ENCODE measurements around the gene EFCAB12.

EFCAB12 gene

DNA sequence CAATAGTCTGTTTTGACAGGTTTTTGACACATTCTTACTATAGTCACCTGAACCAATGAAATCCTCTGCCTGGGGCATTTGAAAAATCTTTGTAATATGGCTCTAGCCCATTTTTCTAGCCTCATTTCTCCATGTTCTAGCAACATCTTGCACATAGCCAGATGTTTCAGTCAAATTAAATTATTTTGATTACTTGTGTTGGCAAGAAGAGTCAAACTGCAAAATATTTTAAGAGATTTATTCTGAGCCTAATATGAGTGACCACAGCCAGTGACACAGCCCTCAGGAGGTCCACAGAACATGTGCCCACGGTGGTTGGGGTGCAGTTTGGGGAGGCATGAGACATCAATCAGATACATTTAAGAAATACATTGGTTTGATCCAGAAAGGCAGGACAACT is 18.5 kb upstream of the EFCAB12 start:
- TF ChIP-seq REST (IDR thresholded peaks at IDR 0.05; ENCODE audit: insufficient read depth in 1 of 2, low read depth in 2 of 2, low read length in 2 of 2): no peak
- no peak for TF ChIP-seq POLR2AphosphoS5 (IDR thresholded peaks at IDR 0.05; ENCODE audit: low read depth, low read length)
- TF ChIP-seq SIN3A (IDR thresholded peaks at IDR 0.05; ENCODE audit: borderline replicate concordance, insufficient read depth, low read length): no peak
- no peak for TF ChIP-seq TAF1 (IDR thresholded peaks at IDR 0.05; ENCODE audit: borderline replicate concordance, insufficient read depth, low read length)
- no peak for TF ChIP-seq FOXP2 (optimal IDR thresholded peaks at IDR 0.05; ENCODE audit: borderline replicate concordance, extremely low read depth, extremely low read length, insufficient read depth)

DNA sequence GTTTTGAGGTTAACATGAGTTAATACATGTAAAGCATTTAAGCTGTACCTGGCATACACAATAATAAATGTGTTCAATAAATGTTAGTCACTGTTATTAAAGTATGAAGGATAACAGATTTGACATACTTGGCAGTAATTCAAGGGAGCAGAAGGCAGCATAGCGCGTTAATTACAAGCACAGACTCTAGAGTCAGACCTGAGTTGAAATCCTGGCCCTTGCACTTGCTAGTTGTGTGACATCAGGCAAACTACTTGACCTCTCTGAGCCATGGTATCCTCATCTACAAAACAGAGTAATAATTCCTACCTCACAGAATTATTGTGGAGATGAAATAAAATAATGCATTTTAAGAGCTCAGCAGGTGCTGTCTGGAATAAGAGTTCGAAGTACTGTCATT is 17.0 kb upstream of the EFCAB12 start:
- TF ChIP-seq TAF1 (IDR thresholded peaks at IDR 0.05; ENCODE audit: borderline replicate concordance, insufficient read depth, low read length) (no peak), SIN3A (IDR thresholded peaks at IDR 0.05; ENCODE audit: borderline replicate concordance, insufficient read depth, low read length) (no peak), FOXP2 (optimal IDR thresholded peaks at IDR 0.05; ENCODE audit: borderline replicate concordance, extremely low read depth, extremely low read length, insufficient read depth) (no peak), POLR2AphosphoS5 (IDR thresholded peaks at IDR 0.05; ENCODE audit: low read depth, low read length) (no peak), REST (IDR thresholded peaks at IDR 0.05; ENCODE audit: insufficient read depth in 1 of 2, low read depth in 2 of 2, low read length in 2 of 2) (no peak)

GRCh38 chr3:129442947-129443346 is 14.5 kb upstream of the EFCAB12 start:
- TF ChIP-seq SIN3A (IDR thresholded peaks at IDR 0.05; ENCODE audit: borderline replicate concordance, insufficient read depth, low read length) (no peak), POLR2AphosphoS5 (IDR thresholded peaks at IDR 0.05; ENCODE audit: low read depth, low read length) (no peak), TAF1 (IDR thresholded peaks at IDR 0.05; ENCODE audit: borderline replicate concordance, insufficient read depth, low read length) (no peak), FOXP2 (optimal IDR thresholded peaks at IDR 0.05; ENCODE audit: borderline replicate concordance, extremely low read depth, extremely low read length, insufficient read depth) (no peak), REST (IDR thresholded peaks at IDR 0.05; ENCODE audit: insufficient read depth in 1 of 2, low read depth in 2 of 2, low read length in 2 of 2) (no peak)

DNA sequence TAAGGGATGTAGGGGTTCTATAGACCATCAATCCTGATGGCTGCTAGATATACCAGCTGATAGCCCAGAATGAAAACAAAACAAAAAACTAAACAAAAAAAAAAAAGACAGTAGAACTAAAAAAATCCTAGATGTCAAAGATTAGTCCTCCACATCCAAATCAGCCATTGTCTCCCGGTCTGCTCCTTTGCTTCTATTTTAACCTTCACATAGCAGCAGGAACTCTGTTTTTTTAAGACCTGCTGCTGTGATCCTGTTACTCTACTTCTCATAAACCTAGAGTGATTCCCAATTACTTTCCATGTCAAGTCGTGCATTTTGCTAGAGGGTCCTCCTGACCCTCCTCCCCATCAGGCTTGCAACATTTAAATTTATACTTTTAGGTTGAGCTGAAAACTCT is 14.1 kb upstream of the EFCAB12 start:
- TF ChIP-seq FOXP2 (optimal IDR thresholded peaks at IDR 0.05; ENCODE audit: borderline replicate concordance, extremely low read depth, extremely low read length, insufficient read depth) (no peak), REST (IDR thresholded peaks at IDR 0.05; ENCODE audit: insufficient read depth in 1 of 2, low read depth in 2 of 2, low read length in 2 of 2) (no peak), SIN3A (IDR thresholded peaks at IDR 0.05; ENCODE audit: borderline replicate concordance, insufficient read depth, low read length) (no peak), POLR2AphosphoS5 (IDR thresholded peaks at IDR 0.05; ENCODE audit: low read depth, low read length) (no peak), TAF1 (IDR thresholded peaks at IDR 0.05; ENCODE audit: borderline replicate concordance, insufficient read depth, low read length) (no peak)

DNA sequence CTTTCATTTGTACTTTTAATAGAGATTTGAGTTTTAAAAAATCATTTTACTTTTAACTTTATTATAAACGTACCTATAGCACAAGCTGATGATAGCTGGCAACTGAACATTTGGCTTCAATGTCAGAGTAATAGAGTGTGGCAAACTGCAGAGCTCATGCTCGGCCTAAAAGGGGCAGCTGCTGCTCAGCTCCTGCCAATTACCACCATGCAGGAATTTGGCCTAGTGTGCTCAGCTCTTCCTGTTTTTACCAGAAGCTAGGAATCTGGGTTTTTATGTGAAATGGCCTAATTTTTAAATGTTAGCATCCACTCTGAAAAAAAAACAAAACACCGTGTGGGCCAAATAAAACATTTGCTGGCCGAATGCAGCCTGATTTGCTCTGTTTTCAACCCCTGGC is 13.3 kb upstream of the EFCAB12 start:
- no peak for TF ChIP-seq POLR2AphosphoS5 (IDR thresholded peaks at IDR 0.05; ENCODE audit: low read depth, low read length)
- no peak for TF ChIP-seq FOXP2 (optimal IDR thresholded peaks at IDR 0.05; ENCODE audit: borderline replicate concordance, extremely low read depth, extremely low read length, insufficient read depth)
- TF ChIP-seq TAF1 (IDR thresholded peaks at IDR 0.05; ENCODE audit: borderline replicate concordance, insufficient read depth, low read length): no peak
- no peak for TF ChIP-seq SIN3A (IDR thresholded peaks at IDR 0.05; ENCODE audit: borderline replicate concordance, insufficient read depth, low read length)
- no peak for TF ChIP-seq REST (IDR thresholded peaks at IDR 0.05; ENCODE audit: insufficient read depth in 1 of 2, low read depth in 2 of 2, low read length in 2 of 2)
